GM12865 (cell line): ENCODE measurements around the gene SHQ1.
A peak's percentile ranks its signal among the peaks of the same experiment; 100 is the strongest.

Experiments
- DNase-seq: peaks from one replicate; pipeline ENCODE4 v3.0.0; 2010; ENCODE audit warnings: low read depth
- H3K4me3 ChIP-seq: 2 replicates; pipeline ENCODE4 v1.5.1; 2011; ENCODE audit warnings: mild to moderate bottlenecking, low read depth, low read length, control low read depth
- CTCF ChIP-seq: IDR thresholded peaks from 2 replicates; pipeline ENCODE4 v1.5.1; 2011; ENCODE audit warnings: low read length, control low read depth, low read depth, inconsistent platforms; ENCODE audit not compliant: insufficient read depth; ENCODE audit errors: missing control alignments

SHQ1 gene

GRCh38 chr3:72816862-72817355 lies 31.3 kb downstream of the SHQ1 start:
- TF ChIP-seq CTCF = no peak
- peak; percentile 68 for DNase-seq
- H3K4me3 ChIP-seq = no peak overlapping the region

- H3K4me3 ChIP-seq = no peak overlapping the region
- no peak for TF ChIP-seq CTCF
- DNase-seq = peak; percentile 53
These were observed 33.9 kb downstream of the SHQ1 start for GRCh38 chr3:72814308-72814707.

- no peak overlapping the region for H3K4me3 ChIP-seq
- no peak for DNase-seq
- TF ChIP-seq CTCF = no peak
These were observed 36.0 kb downstream of the SHQ1 start for GRCh38 chr3:72812201-72812600.

- DNase-seq = no peak
- H3K4me3 ChIP-seq = no peak overlapping the region
- no peak for TF ChIP-seq CTCF
These were observed 36.7 kb downstream of the SHQ1 start for GRCh38 chr3:72811571-72811970.

GRCh38 chr3:72810659-72811434 lies 37.4 kb downstream of the SHQ1 start:
- no peak for TF ChIP-seq CTCF
- DNase-seq = no peak
- H3K4me3 ChIP-seq = no peak overlapping the region

GRCh38 chr3:72810063-72810462 lies 38.2 kb downstream of the SHQ1 start:
- TF ChIP-seq CTCF = no peak
- no peak for DNase-seq
- no peak overlapping the region for H3K4me3 ChIP-seq

- H3K4me3 ChIP-seq = no peak overlapping the region
- no peak for DNase-seq
- TF ChIP-seq CTCF = no peak
These were observed 43.9 kb downstream of the SHQ1 start for GRCh38 chr3:72804361-72804760.
